HG03064 (cell line): ENCODE data around the gene KRTAP21-3.
"Not testable (repeated sequence)": the region's sequence is repeated elsewhere in the genome, so short reads cannot be mapped to it uniquely, and the experiment has no call there.

Experiments
- ATAC-seq: cut with Tn5 transposase; IDR thresholded peaks from one replicate; pipeline ENCODE4 v1.9.1; 2021; ENCODE audit warnings: low read depth; ENCODE audit not compliant: unreplicated experiment

KRTAP21-3 gene, protein sequence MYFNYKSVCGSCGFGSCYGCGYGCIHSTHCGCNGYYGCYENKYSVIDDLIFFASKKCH

DNA sequence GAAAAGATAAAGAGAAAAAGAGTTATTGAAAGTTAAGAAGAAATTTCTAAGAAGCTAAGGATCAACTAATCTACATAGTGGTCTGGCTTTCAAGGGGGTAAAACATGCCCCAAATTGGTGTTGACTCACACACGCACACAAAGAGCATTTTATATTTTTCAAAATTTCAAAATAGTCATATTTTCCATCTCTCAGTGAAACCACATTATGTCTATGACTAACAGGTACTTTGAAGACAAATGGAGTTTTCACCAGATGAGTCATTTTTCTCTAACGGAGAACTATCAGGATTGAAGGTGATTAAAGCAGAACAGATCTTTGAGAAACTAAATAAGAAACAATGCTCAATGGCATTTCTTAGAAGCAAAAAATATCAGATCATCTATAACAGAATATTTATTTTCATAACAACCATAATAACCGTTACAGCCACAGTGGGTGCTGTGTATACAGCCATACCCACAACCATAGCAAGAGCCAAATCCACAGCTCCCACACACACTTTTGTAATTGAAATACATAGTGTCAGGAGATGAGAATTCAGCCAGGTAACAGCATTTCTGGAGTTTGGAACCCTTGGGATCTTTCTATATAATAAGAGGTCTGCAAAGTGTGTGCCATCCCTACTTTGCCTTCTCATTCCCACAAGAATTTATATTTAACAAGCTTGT, at the start of gene KRTAP21-3:
KRTAP21-3 (minus strand) TSS at position 539 of the 671 bp plus-strand sequence; CDS start at position 521, 18 bp downstream.
- no peak for ATAC-seq

DNA sequence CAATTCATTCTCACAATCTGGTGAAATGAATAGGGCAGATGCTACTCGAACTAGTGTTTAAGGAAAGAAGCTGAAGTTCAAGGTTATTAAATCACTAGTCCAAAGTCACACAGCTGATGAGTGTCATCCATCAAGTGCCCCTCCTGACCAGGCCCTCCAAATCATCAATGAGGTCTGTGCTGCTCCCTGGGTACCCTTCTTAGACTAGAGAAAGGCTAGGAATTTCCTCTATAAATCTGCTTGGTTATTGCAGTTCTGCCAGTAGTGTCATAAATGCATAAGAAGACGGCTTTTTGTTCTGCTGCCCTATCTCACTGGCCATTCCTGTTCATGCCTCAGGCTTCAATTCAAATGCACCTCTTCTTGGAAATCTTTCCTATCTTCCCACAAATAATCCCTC, 42.2 kb upstream of the KRTAP21-3 start:
- no peak for ATAC-seq

DNA sequence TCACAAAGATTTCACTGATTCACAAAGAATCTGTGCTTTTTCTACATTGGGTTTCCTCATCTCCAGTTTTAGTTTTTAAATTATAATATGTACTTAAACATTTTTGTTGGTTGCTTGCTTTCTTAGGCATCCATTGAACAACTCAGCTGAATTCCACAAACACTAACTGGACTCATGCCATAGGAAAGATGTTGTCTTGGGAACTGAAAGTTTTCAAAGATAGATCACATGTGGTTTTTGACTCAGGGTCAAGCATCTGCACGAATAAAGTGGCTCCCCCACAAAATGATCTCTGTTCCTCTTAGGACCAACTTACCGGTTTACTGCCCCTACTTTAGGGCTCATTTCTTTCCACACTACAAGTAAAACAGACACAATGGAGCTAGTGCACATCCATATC, 39.7 kb upstream of the KRTAP21-3 start:
- ATAC-seq: no peak

DNA sequence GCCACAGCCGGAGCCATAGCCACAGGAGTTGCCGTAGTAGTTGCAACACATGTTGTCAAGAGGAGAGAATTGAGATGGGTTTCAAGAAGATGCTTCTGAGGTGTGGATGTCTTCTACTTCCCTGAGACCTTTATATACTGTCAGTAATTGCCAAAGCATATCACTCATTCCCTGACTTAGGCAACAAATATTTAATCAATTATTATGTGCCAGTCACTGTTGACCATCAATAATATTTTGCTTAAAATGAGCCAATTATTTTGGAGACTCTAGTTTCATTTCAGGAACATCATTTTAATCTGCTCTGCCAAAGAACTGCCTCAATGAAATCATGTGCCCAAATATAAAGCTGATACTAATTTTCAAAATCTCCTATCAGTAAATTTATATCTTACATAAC, 36.8 kb upstream of the KRTAP21-3 start, which contains the start of gene KRTAP21-1:
KRTAP21-1 (minus strand) TSS at position 101 of the 400 bp plus-strand sequence; CDS start at position 51, 50 bp downstream.
- ATAC-seq: not testable (repeated sequence)

DNA sequence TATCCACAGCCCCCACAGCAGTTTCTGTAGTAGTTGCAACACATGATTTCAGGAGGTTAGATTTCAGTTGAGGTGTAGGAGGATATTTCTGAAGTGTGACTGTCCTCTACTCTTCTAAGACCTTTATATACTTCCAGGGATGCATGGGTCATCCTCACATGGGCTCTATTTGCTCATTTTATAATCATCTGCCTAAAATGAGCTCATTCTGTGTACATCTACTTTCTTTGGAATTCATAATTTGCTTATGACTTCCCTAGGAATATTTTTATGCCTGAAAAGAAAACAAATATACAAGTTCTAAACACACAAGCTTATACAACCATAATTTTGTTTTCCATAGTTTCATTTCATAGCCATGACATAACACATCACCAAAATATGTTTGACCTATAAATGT, 28.6 kb upstream of the KRTAP21-3 start, which contains the start of gene KRTAP21-2:
KRTAP21-2 (minus strand) TSS at position 101 of the 400 bp plus-strand sequence; CDS start at position 44, 57 bp downstream.
- ATAC-seq: no peak

DNA sequence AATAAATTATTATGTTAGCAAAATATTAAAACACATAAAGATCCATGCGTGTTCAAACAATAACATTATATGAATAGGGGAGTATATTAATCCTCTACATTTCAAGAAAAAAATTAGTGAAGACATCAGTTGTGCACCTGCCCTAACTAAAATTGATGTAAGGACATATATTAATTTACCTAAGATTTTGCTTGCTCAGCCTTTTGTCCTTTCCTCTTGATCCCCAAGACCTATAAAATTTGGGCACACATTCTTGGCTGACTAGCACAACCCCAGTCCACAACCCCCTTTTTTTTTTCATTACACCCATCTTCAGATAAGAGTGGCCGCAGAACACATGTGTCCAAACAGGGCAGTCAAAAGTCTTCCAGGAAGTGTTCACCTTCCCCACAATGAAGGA, 21.9 kb upstream of the KRTAP21-3 start:
- ATAC-seq: no peak

DNA sequence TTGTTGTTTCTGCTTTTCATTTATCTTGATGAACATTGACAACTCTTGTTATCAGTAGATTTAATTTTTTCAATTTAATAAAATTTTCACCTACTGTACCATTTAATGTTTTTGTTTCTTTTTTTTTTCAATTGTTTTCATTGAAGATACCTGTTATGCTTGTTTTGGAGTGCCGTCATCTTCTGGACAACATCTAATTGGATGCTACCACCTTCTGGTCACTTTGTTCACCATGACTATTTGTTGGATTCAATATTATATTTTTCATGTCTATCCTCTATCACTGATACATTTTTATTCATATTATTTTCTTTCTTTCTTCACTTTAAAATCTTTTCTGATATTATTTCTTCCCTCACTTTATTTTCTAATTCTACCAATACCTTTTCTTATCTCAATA, 14.4 kb upstream of the KRTAP21-3 start:
- no peak for ATAC-seq

DNA sequence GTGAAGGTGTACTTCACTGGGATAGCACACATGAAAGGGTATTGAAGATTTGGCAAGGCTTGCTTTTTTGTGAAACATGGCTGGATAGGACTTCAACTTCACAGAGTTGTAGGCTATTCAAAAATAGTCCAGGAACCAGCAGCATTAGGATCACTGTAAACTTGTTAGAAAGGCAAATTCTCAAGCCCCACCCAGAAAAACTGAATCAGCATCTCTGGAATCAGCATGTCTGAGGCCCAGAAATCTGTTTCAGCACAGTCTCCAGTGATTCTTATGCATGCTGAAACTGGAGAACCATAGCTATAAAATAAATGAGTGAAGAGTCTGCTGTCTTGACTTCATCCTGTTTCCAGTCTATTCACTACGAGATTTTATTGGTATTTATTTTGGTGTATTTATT, 8.1 kb upstream of the KRTAP21-3 start:
- ATAC-seq: no peak

DNA sequence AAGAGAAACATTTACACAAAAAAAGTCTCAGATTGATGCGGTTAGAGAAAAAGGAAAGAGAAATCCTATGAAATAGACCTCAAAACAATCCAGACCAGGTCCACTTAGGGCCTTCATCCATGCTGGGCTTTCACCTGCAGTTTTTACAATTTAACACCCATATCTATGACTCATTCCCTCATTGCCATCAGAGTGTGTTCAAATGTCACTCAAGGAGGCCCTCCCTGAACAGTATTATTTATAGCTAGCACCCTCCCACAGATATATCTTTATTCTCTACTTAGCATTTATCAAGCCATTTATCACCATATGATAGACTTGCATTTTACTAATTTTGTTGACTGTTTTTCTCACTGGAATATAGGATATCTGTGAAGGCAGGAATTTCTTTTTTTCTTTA, 824 bp upstream of the KRTAP21-3 start:
- ATAC-seq: no peak

DNA sequence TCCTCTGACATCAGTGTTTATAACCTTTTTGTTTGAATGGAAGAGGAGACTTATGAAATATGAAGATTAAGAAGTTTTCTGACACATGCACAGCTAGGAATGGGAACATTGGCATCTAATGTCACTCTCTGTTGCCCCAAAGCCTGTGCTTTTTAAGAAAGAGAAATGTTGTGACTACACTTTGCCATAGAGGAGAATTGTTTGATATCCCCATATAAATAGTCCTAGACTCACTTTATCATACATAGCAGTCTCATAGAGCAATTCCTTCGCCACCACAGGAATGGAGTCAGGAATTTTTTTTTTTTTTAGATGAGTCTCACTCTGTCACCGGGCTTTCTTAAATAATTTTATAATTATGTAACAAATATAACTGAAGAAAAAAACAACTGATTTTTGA, 1.5 kb downstream of the KRTAP21-3 start:
- no peak for ATAC-seq

DNA sequence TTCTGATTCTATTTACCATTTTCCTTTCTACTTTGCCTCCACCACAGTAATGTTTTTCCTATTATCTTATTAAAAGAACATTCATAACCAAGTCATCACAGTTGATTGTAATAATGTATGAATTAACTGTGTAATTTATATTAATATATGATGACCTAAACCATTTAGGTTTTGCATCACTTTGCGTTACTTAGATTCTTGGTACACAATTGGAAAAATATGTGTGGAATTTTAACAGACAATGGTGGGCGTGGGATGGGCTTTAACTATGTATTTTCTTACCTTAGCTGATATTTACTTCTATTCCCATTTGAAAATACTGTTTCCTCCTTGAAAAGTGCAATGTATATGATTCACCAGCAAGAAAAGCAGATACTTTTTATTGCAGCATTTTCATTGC, 3.6 kb downstream of the KRTAP21-3 start:
- no peak for ATAC-seq

DNA sequence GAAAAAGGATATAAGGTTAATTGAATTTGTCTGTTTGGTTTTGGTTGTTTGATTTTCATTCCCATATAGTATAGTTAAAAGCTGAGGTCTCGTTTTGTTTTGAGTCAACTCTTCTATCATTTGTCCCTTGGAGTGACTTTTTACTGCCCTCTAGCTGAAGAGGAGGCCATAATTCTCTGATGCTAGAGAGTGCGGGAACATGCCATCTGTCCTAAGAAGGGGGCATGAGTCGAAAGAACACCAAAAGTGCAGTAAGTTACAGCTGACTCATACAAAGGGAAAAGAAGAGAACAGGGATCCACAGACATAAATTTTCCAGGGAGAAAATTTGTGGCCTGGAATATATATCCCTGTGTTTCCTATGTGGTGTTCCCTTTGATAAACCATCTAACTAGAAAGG, 4.1 kb downstream of the KRTAP21-3 start:
- ATAC-seq: no peak

DNA sequence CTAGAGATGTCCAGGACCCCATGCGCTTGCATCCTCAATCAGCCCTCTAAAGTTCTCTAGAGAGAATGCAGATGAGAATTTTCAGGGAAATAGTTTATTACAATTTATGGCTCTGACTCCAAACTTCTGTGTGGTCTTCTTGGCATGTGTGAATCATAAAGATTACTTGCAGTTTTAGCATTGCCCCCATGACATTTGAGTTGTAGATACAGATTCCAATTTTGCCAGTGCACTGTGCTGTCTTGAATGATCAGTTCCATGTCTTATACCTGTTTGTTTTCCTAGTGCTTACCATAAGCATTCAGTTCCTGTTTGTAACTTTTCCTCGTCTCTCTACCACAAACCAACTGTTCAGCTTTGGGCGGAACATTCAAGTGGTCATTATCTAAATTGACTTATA, 4.8 kb downstream of the KRTAP21-3 start:
- ATAC-seq: no peak

DNA sequence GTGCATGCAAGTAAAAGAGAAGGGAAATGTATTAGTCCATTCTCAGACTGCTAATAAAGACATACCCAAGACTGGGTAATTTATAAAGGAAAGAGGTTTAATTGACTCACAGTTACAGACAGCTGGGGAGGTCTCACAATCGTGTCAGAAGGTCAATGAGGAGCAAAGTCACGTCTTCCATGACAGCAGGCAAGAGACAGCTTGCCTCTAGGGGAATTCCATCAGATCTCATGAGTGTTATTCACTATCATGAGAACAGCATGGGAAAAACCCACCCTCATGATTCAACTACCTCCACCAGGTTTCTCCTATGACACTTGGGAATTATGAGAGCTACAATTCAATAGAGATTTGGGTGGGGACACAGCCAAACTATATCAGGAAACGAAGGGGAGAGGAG, 8.1 kb downstream of the KRTAP21-3 start:
- ATAC-seq: no peak

DNA sequence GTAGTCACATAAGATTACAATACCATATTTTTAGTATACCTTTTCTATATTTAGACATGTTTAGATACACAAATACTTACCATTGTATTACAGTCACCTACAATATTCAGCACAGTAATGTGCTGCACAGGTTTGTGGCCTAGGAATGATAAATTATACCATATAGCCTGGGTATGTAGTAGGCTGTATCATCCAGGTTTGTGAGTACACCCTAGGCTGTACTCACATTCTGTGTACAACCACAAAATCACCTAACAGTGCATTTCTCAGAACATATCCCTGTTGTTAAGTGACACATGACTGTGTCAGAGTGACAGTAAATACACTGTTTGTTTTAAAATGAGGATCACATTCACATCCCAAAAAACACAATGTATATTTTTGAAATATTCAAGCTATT, 11.2 kb downstream of the KRTAP21-3 start:
- no peak for ATAC-seq

DNA sequence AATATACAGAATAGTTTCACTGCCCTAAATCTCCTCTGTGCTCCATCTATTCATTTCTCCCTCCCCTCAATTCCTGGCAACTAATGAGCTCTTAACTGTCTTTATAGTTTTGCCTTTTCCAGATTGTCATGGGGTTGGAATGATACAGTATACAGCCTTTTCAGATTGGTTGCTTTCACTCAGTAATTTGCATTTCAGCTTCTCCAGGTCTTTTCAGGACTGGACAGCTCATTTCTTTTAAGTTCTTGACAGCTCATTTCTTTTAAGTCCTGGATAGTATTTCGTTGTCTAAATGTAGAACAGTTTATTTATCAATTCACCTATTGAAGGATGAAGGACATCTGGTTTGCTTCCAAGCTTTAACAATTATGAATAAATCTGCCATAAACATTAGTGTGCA, 22.6 kb downstream of the KRTAP21-3 start:
- ATAC-seq: no peak

DNA sequence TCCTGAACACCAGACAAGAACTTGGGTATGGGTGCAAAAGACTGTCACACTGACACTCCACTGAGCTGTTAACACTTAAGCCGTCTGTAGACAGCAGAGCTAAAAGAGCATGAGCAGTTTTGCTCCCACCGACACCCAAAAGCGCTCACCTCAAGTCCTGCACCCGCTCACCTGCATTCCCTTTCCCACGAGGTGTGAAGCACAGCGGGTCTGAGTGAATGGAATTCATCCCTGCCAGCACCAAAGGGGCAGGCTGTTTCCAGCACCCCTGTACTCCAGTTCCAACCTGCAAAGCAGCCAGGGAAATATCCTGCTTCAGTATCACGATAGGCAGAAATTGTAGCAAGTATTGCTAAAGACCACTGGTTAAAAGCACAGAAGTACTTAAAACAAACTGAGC, 28.8 kb downstream of the KRTAP21-3 start:
- no peak for ATAC-seq

DNA sequence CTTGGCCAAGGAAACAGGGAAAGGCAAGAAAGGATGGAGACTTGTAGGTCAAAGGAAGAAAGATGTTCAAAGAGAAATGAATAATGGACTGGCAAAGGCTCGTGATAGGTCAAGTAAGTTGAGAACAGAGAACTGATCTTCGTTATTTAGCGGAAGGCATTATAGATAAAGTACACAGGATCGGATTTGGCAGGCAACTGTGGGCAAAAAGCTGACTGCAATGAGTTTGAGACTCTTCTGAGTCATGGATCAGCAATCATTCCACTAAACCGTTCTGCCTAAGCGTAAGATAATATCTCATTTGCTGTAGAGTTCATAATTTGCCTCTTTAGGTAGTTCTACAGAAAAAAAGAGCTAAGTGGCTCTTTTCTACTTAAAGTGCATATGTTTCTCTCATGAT, 34.1 kb downstream of the KRTAP21-3 start:
- no peak for ATAC-seq

DNA sequence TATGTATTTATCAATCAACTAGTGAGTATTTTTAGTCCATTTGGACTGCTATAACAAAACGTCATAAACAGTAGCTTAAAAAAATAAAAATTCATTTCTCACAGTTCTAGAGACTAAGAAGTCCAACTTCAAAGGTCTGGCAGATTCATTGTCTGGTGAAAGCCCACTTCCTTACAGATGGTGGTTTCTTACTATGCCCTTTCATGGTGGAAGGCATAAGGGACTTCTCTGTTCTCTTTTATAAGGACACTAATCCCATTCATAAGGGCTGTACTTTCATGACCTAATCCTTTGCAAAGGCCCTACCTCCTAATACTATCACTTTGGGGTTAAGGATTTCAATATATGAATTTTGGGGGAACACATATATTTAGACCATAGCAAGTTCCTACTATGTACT, 38.0 kb downstream of the KRTAP21-3 start:
- no peak for ATAC-seq

DNA sequence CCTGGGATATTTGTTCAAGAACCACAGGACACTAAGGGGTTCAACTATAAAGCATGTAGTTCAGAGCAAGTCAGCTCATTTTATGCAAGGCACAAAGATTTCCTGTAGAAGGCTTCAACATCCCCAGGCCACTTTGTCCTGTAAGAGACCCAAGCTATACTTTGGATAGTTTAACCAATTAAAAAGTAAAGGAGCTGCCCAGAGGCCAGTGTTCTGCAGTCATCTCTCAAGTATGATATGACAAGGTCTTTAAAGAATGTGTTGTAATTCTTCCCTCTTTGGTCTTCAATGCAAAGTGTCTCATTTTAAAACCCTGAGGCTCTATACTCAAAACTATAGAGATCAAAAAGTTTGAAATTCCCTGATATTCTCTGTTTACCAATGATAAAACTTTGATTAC, 41.8 kb downstream of the KRTAP21-3 start:
- no peak for ATAC-seq

DNA sequence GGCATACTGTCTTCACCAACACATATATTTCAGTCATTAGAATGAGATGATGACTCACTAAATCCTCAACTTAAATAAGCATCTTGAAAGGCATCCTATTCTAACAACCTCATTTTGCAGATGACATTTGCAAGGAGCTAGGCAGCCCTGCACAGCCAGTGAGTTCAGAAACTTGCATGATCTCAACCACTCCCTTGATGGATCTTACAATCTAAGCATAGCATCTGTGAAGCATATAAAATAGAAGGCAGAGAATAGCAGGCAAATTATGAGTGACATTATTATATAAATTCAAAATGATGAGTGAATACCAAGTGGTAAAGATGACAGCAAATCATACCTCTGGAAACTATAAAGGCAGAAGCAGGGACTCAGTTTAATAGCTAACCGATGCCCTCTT, 44.3 kb downstream of the KRTAP21-3 start:
- ATAC-seq: no peak

DNA sequence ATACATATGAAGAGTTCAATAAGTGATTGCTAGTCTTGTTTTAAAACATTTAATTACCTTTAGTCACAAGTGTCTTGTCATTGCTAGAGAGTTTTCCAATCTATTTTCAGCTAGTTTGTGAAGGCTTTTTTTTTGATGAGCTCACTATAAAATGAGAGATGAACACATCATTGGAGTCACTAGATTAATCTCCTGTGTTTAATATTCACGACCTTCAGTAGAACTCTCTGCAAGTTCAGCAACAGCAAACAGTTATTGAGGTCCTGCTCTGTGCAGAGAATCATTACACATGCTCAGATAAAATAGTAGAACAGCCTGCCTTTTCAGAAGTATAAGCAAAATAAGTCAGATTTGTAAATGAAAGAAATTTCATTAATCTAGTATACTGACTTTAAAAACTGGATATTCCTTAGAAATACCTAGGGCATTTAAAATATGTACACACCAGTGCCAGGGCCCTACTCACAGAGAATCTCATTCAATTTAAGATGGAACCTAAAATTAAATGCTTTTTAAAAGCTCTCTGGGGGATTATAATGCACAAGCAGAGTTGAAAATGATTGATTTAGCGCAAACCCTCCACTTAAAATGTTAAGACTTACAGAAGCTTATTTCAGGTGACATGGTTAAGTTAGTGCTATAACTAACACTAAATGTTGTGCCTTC, 45.5 kb downstream of the KRTAP21-3 start:
- no peak for ATAC-seq
